HG03432 (cell line): ENCODE data around the gene KANSL3.

Experiments
- ATAC-seq: cut with Tn5 transposase; IDR thresholded peaks from one replicate; pipeline ENCODE4 v1.9.1; 2021; ENCODE audit warnings: mild to moderate bottlenecking, moderate library complexity; ENCODE audit not compliant: unreplicated experiment

KANSL3 gene

DNA sequence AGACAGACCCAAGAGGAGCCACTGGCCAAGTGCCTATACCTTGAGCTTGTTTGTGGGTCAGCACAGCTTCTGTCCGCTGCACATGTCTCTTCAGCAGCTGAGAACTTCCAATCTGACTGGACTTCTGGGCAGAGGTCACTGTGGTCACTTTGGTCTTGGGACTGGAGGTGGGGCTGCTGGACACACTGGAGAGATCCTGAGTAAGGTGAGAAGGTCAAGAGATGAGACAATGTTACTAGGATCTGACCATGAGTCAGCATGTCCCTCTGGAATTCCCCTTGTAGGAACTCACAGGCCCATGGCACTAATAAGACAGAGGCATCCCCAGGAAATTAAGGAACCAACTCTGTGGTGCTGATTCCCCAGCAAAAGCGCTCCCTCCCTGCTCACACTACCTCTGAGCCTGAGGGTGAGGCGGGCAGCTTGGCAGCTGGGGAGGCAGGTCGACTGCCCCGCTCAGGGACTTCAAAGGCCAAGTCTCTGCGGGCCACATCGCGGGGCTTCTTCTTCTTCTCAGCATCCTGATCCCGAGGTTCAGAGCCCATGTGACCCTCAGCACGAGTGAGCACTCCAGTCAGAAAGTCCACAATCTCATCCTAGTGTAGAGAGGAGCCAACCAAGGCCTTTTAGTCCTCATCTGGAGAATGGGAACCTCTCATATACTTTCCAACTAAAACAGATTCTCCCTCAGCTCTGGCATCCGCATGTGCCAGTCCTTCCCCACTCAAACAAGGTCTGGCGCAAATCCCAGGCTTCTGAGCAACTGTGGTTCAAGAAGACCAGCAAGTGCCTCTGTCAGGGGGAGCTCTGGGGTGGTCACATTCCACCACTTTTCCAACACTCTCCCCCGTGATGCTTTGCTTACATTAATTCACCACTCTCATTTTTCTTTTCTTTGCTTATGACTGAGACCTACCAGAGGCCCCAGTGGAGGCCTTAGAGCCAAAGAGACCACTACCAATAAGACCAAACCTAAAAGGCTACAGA lies 29.4 kb downstream of the KANSL3 start:
- no peak for ATAC-seq

DNA sequence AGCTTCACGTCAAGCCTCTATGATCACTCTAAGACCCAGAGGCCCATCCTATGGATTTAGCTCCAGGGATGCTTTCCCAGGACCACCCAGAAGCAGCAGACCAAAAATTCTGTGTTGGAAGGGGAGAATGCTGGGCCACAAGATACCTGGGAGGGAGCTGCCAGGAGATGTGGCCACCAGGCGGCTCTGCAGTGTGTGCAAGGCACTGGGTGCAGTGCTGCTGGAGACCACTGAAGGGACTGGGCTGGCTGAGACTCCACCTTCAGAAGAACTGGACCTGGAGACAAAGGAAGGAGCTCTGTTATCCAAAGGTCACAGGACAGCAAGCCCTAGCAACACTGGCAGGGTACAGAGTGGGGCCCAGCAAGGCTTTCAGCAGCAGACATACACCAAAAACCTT lies 34.0 kb downstream of the KANSL3 start:
- no peak for ATAC-seq

DNA sequence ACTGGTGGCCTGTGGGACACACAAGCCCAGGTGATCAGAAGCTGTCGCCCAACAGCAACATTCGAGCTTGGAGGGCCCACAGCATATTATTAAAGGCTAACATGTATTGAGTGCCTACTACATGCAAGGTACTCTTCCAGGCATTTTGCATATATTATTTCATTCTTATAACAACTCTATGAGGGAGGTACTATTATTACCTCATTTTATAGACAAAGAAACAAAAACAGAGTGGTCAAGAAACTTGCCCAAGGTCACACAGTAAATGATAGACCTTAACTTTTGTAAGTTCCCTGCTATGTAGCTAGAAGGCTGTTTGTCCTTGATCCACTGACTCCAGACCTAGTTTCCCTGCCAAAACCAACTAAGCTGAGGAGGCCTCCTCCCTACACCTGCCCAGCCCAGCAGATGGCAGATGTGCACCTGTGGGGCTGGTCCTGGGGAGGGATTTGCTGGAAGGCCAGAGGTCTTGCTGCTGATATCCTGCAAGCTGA lies 35.7 kb downstream of the KANSL3 start:
- ATAC-seq = no peak

GRCh38 chr2:96601382-96602292 lies 36.5 kb downstream of the KANSL3 start:
- no peak for ATAC-seq

GRCh38 chr2:96599941-96600340 lies 38.2 kb downstream of the KANSL3 start:
- no peak for ATAC-seq

DNA sequence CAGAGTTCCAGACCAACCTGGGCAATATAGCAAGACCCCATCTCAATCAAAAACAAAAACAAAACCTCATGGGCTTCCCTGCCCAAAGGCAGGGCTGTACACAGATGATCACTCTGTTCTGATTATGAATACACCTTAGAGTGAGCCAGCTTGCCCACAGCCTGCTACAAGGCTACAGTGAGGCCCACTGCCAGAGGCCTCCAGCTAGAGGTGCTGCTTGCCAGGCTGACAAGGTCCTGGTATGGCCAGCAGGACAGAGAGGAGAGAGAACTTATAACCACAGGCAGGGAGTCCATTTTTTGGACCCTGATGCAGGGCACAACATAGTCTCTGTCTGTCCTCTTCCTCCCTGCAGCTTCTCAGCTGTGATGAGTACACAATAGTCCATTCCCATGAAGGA lies 41.5 kb downstream of the KANSL3 start:
- ATAC-seq = no peak

DNA sequence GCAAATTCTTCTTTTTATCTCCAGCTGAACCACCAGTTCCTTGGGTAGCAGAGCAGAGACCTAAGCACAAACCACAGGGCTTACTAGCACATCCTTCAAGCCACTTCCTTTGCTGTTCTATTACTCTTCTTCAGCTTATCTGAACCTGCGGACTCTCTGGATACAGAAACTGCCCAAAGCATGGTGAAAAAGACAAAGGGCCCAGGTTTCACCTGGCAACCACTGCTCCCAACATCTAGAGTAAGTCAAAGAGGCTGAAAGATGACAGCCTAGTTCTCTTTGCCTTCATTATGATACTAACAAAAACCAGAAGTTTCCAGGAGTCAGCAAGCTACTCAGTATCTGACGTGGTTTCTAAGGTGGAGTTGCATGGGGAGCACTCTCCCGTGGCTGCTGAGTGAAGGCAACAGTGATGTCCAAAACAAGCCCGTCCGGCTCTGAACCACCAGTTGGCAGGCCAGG lies 43.4 kb downstream of the KANSL3 start:
- no peak for ATAC-seq

GRCh38 chr2:96594282-96594681 lies 43.8 kb downstream of the KANSL3 start:
- ATAC-seq = no peak

GRCh38 chr2:96591494-96591893 lies 46.6 kb downstream of the KANSL3 start:
- no peak for ATAC-seq

- ATAC-seq = no peak
Measured at GRCh38 chr2:96591054-96591453, 47.1 kb downstream of the KANSL3 start.

DNA sequence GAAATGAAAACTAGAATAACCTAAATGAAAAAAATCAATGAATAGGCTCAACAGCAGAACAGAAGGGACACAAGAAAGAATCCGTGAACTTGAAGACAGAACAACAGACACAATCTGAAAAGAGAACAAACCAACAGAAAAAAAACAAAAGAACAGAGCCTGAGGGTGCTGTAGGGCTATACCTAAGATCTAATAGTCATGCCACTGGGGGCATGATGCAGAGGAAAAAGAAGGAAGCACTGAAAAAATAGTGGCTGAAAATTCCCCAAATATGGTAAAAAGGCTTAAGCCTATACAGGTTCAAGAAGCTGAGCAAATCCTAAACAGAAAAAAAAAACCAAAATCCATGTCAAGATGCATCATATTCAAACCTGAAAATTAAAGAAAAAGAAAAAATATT lies 50.3 kb downstream of the KANSL3 start:
- no peak for ATAC-seq

DNA sequence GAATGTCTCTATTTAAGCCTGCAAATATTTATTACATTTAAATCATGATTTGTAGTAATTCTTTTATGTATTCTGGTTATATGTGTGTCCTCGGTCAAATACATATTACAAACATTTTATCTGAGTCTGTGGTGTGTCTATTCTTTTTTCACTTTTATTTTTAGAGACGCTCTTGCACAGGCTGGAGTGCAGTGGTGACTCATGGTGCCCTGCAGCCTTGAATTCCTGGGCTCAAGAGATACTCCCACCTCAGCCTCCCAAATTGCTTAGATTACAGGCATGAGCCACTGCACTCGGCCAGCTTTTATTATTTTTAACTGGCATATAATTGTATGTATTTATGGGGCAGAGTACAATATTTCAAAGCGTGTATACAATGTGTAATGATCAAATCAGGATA lies 54.1 kb downstream of the KANSL3 start:
- ATAC-seq = no peak

- ATAC-seq = no peak
Measured at GRCh38 chr2:96580771-96581170, 57.3 kb downstream of the KANSL3 start.

DNA sequence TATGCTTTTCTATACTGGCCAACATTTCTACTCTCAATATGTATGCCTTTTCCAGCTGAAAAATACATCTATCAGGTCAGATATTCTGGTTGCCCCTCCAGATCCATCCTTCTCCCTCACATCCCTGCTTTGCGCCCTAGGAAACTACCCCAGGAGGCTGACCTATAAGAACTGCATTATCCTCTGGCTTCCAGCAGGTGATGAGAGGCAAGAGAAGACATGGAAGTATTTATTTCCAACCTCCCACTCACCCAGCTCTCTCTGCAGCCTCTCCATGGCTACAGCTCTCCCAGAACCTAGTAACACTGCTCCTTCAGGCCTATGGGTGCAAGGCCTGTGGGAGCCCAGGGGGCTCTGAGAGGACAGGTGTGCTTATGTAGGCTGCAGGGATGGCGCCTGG lies 58.7 kb downstream of the KANSL3 start:
- no peak for ATAC-seq

DNA sequence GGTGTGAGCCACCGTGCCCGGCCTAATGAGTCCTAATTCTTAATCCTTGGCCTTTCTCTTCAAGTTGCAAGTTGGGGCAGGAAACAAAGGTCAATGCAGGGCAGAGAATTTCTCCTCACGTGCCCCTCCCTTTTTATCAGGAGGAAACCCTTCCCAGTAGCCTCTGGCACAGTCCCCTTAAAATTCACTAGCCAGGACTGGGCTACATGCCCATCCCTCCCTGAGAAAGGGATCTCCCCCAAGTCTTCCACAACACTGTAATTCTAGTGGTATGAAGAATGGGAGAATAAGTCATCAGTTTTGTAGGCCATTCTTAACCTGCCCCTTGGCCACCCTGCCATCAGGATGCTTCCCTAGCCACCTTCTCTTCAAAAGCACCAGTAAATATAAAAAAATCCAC lies 59.4 kb downstream of the KANSL3 start:
- no peak for ATAC-seq

DNA sequence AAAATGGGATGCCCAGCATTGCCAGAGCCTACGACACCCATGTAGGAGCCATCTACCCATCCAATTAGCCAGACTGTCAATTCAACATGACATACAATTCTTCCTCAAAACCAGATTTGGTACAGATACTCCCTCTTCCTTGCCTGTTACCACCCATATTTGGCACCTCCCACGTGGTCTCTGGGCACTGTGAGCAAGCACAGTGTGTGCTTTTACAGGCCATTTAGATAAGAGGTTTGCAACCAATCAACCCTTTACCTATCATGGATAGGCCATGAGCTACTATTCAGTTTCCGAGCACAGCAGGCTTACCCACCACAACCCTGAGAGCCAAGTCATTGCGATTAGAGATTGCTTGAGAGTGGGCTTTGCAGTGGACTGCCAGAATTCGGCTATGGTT lies 60.6 kb downstream of the KANSL3 start:
- no peak for ATAC-seq

DNA sequence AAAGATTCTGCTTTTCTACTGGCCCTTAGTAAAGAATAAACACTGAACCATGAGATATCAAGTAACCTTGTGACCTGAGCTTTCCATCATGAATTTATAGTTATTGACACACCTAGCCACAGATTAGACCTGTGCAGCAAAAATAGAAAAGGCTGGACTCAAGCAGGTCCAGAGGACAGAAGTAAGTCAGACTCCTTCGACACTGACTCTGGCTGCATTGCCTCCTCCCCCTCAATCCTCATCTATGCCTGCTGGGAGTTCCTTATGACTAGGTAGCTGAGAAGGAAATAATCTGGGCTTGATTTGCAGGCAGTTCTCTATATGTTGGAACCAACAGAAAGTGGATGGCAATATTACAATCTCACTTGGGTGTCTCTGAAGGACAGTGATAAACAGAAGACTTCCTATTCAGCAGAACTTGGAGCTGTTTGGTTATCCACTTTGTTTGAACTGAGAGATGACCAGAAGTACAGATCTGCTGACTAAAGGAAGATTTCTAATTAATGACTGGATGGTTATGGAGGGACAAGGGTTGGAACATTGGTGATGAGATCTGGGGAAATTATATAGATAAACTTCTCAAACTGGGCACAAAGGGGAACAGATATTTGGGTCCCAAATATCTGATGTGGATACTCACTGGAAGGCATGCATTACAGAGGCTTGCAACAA lies 62.2 kb downstream of the KANSL3 start:
- ATAC-seq = no peak

GRCh38 chr2:96574364-96574763 lies 63.7 kb downstream of the KANSL3 start:
- no peak for ATAC-seq

DNA sequence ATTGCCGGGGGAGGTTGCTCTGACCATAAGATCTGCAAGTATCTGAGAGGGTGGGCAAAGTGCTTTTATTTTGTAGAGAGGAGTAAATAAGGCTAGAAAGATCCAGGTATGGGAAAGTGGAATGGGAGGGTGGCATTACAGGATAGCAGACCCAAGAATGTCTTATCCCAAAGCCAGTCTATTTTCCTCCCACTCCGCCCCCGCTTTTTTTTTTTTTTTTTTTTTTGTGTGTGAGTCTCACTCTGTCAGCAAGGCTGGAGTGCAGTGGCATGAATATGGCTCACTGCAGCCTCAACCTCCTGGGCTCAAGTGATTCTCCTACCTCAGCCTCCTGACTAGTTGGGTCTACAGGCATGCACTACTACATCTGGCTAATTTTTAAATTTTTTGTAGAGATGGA lies 70.0 kb downstream of the KANSL3 start:
- no peak for ATAC-seq

GRCh38 chr2:96565111-96565510 lies 73.0 kb downstream of the KANSL3 start:
- ATAC-seq = no peak

- no peak for ATAC-seq
Measured at GRCh38 chr2:96564563-96564962, 73.5 kb downstream of the KANSL3 start.
